Motor neuron (in vitro differentiated cells): ENCODE measurements around the gene EFL1. TPM values are rescaled to one million over a fixed set of nuclear protein-coding genes. Genes with fewer than 3 reads are reported as not detected.
"Not testable (repeated sequence)": the region's sequence is repeated elsewhere in the genome, so short reads cannot be mapped to it uniquely, and the experiment has no call there.

Source experiments
- ATAC-seq, 8 experiments: fragments of 200-7000 bp; cut with Tn5 transposase; replicated peaks in 6 of 8; 2 replicates each; pipeline ENCODE4 v1.8.0; 2021; ENCODE audit warnings: mild to moderate bottlenecking in 8 of 8, moderate library complexity in 8 of 8
- H3K27ac ChIP-seq, 2 donors: fragments of 250-450 bp; sonication (Bioruptor Pico); 2 replicates each; pipeline ENCODE4 v1.9.0; 2021; ENCODE audit warnings: antibody characterized with exemption in 2 of 2, mild to moderate bottlenecking in 2 of 2, moderate library complexity in 1 of 2
- H3K4me1 ChIP-seq, 2 donors: fragments of 250-450 bp; sonication (Bioruptor Pico); replicated peaks in 1 of 2; 2 replicates each; pipeline ENCODE4 v1.6.1; 2021; ENCODE audit warnings: antibody characterized with exemption in 2 of 2, mild to moderate bottlenecking in 2 of 2, moderate library complexity in 1 of 2
- H3K4me3 ChIP-seq, 5 donors: fragments of 250-450 bp; sonication (Bioruptor Pico); 2 replicates each; pipeline ENCODE4 v1.9.0; 2021; ENCODE audit warnings: antibody characterized with exemption in 5 of 5, mild to moderate bottlenecking in 5 of 5, moderate library complexity in 4 of 5
- WGBS, 10 experiments: fragments of 450-650 bp; shearing (Covaris generic); methylation state at CpG; one replicate each; pipeline ENCODE4 v1.0.0; 2022; 5-methylcytosine and 5-hydroxymethylcytosine counted together
- in situ Hi-C, 9 experiments: fragments of 400-800 bp; cut with MboI; loops; one replicate each; pipeline ENCODE4 v1.15.0; 2021; ENCODE audit warnings: low sequenced_read_pairs in 9 of 9, low pct_unique_long_range_greater_than_20kb in 2 of 9; ENCODE audit not compliant: unreplicated experiment in 9 of 9
- total RNA-seq, 8 experiments: library from RNA; unstranded; fragments of 300-600 nt; gene quantifications; 2 replicates each; pipeline versions ENCODE4 v1.2.3 to v1.2.4, GENCODE V29; 2022

Gene EFL1
- total RNA-seq, 8 experiments from 2014 or later = 12.1 to 19.8 (median 14.8) TPM

DNA sequence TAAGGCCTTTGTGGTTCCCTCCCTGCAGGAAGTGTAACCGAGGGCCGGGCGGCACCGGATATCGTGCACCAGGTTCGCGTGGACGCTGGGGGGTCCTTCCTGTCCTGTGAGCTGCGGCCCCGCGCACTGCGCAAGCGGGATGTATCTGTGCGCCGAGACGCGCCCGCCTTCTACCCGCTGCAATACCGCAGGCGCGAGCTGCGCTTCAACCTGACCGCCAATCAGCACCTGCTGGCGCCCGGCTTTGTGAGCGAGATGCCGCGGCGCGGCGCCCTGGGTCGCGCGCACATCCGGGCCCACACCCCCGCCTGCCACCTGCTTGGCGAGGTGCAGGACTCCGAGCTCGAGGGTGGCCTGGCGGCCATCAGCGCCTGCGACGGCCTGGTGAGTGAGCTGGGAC lies 36.0 kb upstream of the EFL1 start:
- Histone ChIP-seq H3K4me1 (no peaks in the 10 kb centered on the region), H3K27ac (no peak overlapping the region), H3K4me3 (no peak overlapping the region)
- no peak for ATAC-seq
- WGBS, 10 experiments = 48 to 99% (median 96%) methylated on average over 4 to 21 of the region's 44 CpGs; no CpG with 5 or more reads in 6 of the 10 experiments
- in situ Hi-C loops = no loop called here

DNA sequence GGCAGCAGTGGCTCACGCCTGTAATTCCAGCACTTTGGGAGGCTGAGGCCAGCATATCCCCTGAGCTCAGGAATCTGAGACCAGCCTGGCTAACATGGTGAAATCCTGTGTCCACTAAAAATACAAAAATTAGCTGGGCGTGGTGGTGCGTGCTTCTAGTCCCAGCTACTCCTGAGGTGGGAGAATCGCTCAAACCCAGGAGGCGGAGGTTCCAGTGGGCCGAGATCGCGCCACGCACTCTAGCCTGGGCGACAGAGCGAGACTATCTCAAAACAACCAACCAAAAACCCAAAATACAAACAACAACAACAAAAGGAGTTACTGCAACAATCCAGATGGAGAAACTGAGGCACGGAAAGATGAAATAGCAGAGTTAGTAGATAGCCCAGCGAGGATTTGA lies 35.5 kb upstream of the EFL1 start:
- H3K27ac ChIP-seq = no peak overlapping the region
- 50 to 100% (median 98%) methylated on average over 1 to 7 of the region's 13 CpGs; no CpG with 5 or more reads in 5 of the 10 experiments for WGBS, 10 experiments
- ATAC-seq = no peak
- H3K4me1 ChIP-seq = no peaks in the 10 kb centered on the region
- in situ Hi-C loops = no loop called here
- no peak overlapping the region for H3K4me3 ChIP-seq

DNA sequence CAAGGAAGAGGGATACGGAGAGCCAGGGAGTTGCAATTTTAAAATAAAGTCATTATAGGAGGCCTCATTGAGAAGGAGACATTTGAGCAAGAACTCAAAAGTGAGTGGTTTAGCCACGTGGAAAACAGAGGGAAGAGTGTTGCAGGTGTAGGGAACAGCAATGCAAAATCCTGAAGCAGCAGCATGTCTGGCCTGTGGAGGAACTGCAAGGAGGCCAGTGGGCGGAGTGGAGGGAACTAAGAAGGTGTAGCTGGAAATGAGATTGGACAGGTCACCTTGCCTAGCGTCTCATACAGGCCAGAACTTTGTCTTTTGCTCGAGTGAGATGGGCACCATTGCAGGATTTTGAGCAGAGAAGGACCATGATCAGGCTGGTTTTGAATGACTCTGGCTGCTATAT lies 35.0 kb upstream of the EFL1 start:
- ATAC-seq = no peak
- H3K27ac ChIP-seq = no peak overlapping the region
- H3K4me3 ChIP-seq = no peak overlapping the region
- in situ Hi-C loops = no loop called here
- 31 to 89% (median 75%) methylated on average over 2 to 4 of the region's 5 CpGs for WGBS, 10 experiments
- no peaks in the 10 kb centered on the region for H3K4me1 ChIP-seq

DNA sequence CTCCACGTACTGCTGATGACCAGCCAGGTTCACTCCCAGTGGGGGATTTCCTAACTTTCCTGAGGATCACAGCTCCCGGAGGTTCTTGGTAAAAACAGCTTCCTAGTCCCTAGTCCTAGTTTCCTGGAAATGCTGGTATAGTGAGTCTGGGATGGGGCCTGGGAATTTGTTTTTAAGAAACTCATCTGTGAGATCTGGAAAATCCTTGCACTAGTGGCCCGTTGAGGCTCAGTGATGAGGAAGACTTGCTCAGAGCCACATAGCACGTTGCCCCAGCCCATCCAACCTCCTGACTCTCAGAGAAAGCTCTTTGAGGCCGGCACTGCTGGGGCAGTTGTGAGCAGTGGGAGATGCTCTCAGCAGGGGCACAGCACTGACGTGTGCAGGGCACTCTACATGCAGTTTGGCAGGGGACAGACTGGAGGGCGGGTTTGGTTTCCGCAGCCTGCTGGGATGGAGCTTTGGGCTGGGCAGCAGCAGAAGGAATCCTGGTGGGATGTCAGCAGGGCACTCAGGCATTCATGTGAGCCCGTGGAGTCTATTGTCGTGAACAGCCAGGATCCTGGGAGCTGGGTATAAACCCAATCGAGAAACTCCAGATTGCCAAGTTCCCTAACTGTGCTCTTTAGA lies 31.6 kb upstream of the EFL1 start:
- Histone ChIP-seq H3K4me1 (no peaks in the 10 kb centered on the region), H3K27ac (no peak overlapping the region), H3K4me3 (no peak overlapping the region)
- WGBS, 10 experiments = 0 to 75% (median 50%) methylated on average over 1 to 3 of the region's 11 CpGs; no CpG with 5 or more reads in 5 of the 10 experiments
- in situ Hi-C loops = no loop called here
- ATAC-seq = no peak

DNA sequence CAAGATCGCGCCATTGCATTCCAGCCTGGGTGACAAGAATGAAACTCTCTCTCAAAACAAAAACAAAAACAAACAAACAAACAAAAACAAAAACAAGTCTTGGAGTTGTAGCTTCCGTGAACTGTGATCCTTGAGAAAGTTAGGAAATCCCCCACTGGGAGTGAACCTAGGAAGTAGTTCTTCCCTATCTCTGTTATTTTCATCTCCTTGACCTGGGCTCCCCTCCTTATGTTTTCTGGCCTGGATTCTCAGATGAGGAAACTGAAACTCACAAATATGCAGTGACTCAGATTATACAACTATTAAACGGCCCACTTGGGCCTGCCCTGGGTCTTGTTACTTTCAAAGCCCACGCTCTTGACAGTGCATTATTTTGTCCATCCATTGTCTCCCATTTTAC lies 29.7 kb upstream of the EFL1 start:
- Histone ChIP-seq H3K27ac (no peak overlapping the region), H3K4me3 (no peak overlapping the region), H3K4me1 (no peaks in the 10 kb centered on the region)
- no peak for ATAC-seq
- in situ Hi-C loops = no loop called here
- 57 to 100% (median 83%) methylated on average over 1 to 5 of the region's 5 CpGs; no CpG with 5 or more reads in 2 of the 10 experiments for WGBS, 10 experiments

DNA sequence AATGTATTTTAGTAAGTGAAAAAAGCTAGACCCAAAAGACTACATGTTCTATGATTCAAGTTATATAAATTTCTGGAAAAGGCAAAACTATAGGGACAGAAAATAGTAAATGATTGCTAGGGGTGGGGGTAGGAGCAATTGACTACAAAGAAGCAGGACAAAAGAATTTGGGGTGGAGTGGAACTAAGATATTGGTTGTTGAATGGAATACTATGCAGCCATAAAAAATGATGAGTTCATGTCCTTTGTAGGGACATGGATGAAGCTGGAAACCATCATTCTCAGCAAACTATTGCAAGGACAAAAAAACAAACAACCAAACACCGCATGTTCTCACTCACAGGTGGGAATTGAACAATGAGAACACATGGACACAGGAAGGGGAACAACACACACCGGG lies 25.7 kb upstream of the EFL1 start:
- in situ Hi-C loops, H3K27ac ChIP-seq, ATAC-seq, H3K4me1 ChIP-seq, H3K4me3 ChIP-seq: not testable (repeated sequence)
- WGBS, 10 experiments = 80 to 100% methylated on average over 1 of the region's 2 CpGs; no CpG with 5 or more reads in 8 of the 10 experiments

DNA sequence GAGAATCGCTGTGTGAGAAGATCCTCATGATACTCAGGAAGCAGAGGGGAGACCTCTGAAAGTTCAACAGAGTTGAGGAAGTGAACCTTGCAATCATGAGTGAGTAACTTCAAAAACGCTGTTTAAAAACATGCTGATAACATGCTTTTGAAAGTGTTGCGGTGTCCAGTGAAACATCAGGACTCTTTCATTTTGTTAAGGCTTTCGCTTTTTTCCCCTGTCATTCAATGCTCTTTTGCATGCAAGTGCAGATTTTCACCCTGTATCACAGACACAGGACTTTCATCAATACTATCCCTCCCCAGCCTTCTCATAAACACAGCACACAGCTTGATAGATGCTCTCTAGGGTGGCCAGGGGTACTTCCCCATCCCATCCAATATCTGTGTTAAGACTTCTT lies 23.9 kb upstream of the EFL1 start:
- H3K27ac ChIP-seq, H3K4me3 ChIP-seq, H3K4me1 ChIP-seq, ATAC-seq, in situ Hi-C loops: not testable (repeated sequence)
- 64 to 98% (median 80%) methylated on average over 2 to 4 of the region's 4 CpGs; no CpG with 5 or more reads in 1 of the 10 experiments for WGBS, 10 experiments

DNA sequence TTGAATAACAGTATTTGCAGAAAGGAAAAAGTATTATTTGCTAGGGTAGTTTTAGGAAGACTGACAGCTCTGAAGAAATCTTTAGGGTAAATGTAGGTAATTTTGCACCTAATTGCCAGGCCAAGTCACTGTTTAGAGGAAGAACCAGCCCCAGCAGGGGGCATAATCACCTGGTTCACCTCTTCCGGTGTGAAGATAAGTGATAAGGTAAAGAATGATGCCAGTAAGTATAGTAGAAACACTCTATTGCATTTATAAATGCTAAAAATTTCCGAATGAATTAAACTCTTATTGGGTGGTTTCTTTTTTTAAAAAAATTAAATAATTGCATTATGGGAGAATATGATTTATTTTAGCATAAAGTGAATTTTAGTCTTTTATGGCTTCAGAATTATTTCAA lies 21.8 kb upstream of the EFL1 start:
- 80% methylated on average over 1 of the region's 2 CpGs; no CpG with 5 or more reads in 8 of the 10 experiments for WGBS, 10 experiments

DNA sequence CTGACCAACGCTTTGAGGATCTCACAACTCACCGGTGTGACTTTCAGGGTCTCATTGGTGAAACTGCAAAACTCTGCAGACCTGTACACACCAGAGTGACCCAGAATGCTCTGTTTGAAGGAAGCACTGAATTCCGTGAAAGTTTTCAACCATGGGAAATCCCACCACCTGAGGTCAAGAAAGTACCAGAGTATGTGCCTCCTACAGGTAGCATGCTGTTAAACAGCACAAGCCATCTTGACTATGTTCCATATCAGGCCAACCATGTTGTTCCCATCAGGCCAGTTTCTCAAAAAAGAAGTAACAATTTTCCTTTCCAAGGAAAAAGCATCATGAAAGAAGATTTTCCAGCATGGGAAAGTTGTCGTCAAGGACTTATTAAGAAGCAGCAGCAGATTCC lies 19.9 kb upstream of the EFL1 start:
- 44 to 100% (median 85%) methylated on average over 1 to 4 of the region's 4 CpGs for WGBS, 10 experiments
- H3K27ac ChIP-seq, in situ Hi-C loops, ATAC-seq, H3K4me3 ChIP-seq, H3K4me1 ChIP-seq: not testable (repeated sequence)

More for the DNA sequence above, 21.8 kb upstream of the EFL1 start:
- ATAC-seq, H3K27ac ChIP-seq, H3K4me3 ChIP-seq, in situ Hi-C loops, H3K4me1 ChIP-seq: not testable (repeated sequence)

DNA sequence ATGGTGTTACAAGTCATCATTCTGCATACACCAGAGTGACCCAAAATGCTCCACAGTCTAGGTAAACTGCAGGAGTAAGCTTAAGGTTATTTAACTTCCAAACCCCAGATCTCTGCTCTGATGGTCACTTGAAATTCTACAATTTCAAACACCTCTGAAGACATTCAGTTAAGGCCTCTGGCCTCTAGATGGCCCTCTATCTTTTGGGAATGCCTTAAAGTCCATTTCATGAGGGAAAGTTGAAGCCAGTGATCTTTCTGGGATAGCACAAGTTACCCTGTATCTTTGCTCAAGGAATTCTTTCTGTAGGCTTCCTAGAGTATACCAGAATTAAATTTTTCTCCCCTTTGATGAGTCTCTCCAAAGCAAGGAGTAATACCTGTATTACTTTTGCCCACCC lies 18.7 kb upstream of the EFL1 start:
- in situ Hi-C loops, H3K4me3 ChIP-seq: not testable (repeated sequence)

DNA sequence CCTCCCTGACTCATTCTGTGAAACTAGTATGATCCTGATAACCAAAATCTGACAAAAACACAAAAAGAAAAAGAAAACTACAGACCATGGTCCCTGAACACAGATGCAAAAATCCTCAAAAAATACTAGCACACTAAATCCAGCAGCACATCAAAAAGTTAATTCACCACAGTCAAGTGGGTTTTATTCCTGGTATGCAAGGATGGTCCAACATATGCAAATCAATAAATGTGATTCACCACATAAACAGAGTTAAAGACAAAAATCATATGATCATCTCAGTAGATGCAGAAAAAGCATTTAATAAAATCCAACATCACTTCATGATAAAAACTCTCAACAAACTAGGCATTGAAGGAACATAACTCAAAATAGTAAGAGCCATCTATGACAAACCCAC lies 12.9 kb upstream of the EFL1 start:
- Histone ChIP-seq H3K27ac (no peak overlapping the region), H3K4me1 (peaks cover 0 to 5% of the 10 kb centered on the region in 2 donors), H3K4me3 (no peak overlapping the region)
- ATAC-seq = no peak
- in situ Hi-C loops = no loop called here

More for the DNA sequence above, 18.7 kb upstream of the EFL1 start:
- H3K27ac ChIP-seq, H3K4me1 ChIP-seq: not testable (repeated sequence)
- ATAC-seq = peak in 5 of 8 experiments; percentile 30 to 84 (median 71)

DNA sequence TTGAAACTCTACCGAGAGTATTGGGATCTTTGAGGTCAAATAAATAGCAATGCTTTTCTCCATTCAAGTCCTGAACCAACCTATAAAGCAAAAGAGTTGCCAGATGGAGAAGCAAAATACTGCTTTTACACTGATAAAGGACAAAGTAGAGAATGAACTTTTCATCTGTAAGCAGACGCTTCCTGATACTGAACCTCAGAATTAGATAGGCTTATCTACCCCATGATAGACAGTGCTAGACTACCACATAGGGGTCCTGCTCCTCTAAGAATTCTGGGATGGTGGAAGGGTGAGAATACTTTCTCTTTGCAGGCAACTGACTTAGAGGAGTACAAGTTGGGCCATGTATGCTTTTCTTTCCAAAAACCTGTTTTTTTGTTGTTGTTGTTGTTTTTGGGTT lies 9.6 kb upstream of the EFL1 start:
- H3K27ac ChIP-seq = no peak overlapping the region
- in situ Hi-C loops = no loop called here

DNA sequence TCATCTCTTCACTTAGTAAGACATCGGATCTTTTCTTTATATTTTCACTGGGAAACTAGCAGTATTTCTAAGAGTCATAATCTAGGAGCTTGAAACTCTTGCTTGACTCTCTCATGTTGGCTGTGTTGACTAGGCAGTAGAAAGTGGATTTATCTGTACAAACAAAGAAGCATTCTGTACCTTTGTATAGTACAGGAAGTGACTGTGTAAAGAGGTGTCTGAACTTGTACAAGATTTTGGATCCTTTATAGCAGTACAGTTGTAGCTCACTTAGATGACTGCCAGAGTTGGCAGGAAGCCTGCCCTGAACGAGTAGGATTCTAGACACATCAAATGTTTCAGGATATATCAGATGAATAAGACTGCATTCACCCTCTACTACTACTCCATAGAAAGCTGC lies 5.9 kb upstream of the EFL1 start:
- H3K27ac ChIP-seq, H3K4me1 ChIP-seq, in situ Hi-C loops, ATAC-seq, H3K4me3 ChIP-seq: not testable (repeated sequence)
- 0 to 100% (median 93%) methylated on average over 1 to 2 of the region's 2 CpGs; no CpG with 5 or more reads in 1 of the 10 experiments for WGBS, 10 experiments

More for the DNA sequence above, 9.6 kb upstream of the EFL1 start:
- no peak for ATAC-seq
- Histone ChIP-seq H3K4me1 (peaks cover 0 to 9% of the 10 kb centered on the region in 2 donors), H3K4me3 (no peak overlapping the region)
- WGBS, 10 experiments = 0 to 100% (median 53%) methylated on average over 1 to 2 of the region's 2 CpGs

DNA sequence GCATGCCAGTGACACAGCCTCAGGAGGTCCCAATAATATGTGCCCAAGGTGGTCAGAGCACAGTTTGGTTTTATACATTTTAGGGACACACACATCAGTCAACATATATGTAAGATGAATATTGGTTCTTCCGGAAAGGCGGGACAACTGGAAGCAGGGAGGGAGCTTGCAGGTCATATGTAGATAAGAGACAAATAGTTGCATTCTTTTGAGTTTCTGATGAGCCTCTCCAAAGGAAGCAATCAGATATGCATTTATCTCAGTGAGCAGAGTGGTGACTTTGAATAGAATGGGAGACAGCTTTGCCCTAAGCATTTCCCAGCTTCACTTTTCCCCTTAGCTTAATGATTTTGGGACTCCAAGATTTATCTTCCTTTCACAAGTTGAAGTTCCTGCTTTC lies 4.6 kb upstream of the EFL1 start:
- H3K27ac ChIP-seq, in situ Hi-C loops, ATAC-seq, H3K4me1 ChIP-seq, H3K4me3 ChIP-seq: not testable (repeated sequence)
- WGBS, 10 experiments = 14 to 100% (median 23%) methylated on average over 1 to 2 of the region's 2 CpGs; no CpG with 5 or more reads in 4 of the 10 experiments
